ENCODE results near the gene KCNQ1. TPM values are rescaled to one million over a fixed set of nuclear protein-coding genes. Genes with fewer than 3 reads are reported as not detected.

The KCNQ1 gene
- total RNA-seq, 6 donors from 2014 or later: 18.0 to 45.4 (median 32.7) TPM

- H3K27me3 ChIP-seq: no peaks in the 10 kb centered on the region
- WGBS, 2 donors: 62 to 75% methylated on average over 8 of the region's 8 CpGs
- H3K4me1 ChIP-seq: no peaks in the 10 kb centered on the region
- H3K4me3 ChIP-seq: no peak overlapping the region
- no peak for ATAC-seq (ENCODE audit: low FRiP score in 2 of 2)
- no peak for TF ChIP-seq CTCF (IDR thresholded peaks at IDR 0.05)
- TF ChIP-seq POLR2A (IDR thresholded peaks at IDR 0.05): no peak
- no peak for TF ChIP-seq EP300 (IDR thresholded peaks at IDR 0.05)
- TF ChIP-seq POLR2AphosphoS5 (IDR thresholded peaks at IDR 0.05): no peak
- peaks cover 0 to 6% (median 2%) of the 10 kb centered on the region in 4 donors for H3K9me3 ChIP-seq
- DNase-seq: no peak
- H3K36me3 ChIP-seq: no peaks in the 10 kb centered on the region
- H3K27ac ChIP-seq: peak overlapping the region in 3 of 4 donors; percentile 14 to 67 (median 31)
Measured at GRCh38 chr11:2599561-2600189, 154.9 kb downstream of the KCNQ1 start.

GRCh38 chr11:2609345-2609744, 164.5 kb downstream of the KCNQ1 start:
- Histone ChIP-seq H3K4me3 (no peak overlapping the region), H3K27ac (no peak overlapping the region), H3K36me3 (no peaks in the 10 kb centered on the region), H3K4me1 (no peaks in the 10 kb centered on the region), H3K9me3 (peaks cover 0 to 21% (median 9%) of the 10 kb centered on the region in 4 donors), H3K27me3 (no peaks in the 10 kb centered on the region)
- ATAC-seq (ENCODE audit: low FRiP score in 2 of 2) (no peak), DNase-seq (no peak)
- TF ChIP-seq POLR2AphosphoS5 (IDR thresholded peaks at IDR 0.05): no peak
- TF ChIP-seq EP300 (IDR thresholded peaks at IDR 0.05): no peak
- TF ChIP-seq CTCF (IDR thresholded peaks at IDR 0.05): no peak
- TF ChIP-seq POLR2A (IDR thresholded peaks at IDR 0.05): no peak
- WGBS, 2 donors: 94 to 96% methylated on average over 2 of the region's 2 CpGs

DNA sequence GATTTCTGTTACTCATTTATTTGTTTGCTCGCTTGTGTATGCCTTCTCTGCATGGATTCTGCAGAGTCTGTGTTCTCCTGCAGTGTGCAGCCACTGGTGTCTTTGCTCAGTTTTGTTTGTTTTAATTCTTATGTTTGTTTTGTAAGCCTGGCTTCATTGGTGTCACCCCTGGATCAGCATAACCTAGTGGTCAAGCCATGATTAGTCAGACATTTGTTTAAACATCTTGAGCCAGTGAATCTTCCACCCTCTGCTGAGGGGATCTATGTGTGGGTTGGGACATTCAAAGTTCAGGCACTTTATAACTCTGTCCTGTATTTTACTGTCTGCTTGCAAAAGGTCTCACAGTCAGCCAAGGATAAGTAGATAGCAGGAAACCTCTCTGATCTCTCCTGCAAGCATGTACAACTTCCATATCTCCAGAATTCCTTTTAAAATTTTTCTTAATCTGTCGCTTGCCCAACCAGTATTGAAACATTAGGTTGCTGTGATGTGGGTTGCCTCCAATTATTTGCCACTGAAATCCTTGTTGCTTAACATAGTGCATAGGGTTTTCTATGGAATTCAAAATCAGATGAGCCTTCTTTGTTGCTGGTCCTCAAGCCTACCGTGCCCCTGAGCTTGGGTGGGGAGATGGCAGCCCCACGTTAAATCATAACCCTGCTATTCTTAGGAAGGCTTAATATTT, 168.2 kb downstream of the KCNQ1 start:
- Histone ChIP-seq H3K4me3 (no peak overlapping the region), H3K27me3 (no peaks in the 10 kb centered on the region), H3K4me1 (no peaks in the 10 kb centered on the region), H3K9me3 (peaks cover 0 to 17% (median 9%) of the 10 kb centered on the region in 4 donors), H3K27ac (no peak overlapping the region), H3K36me3 (no peaks in the 10 kb centered on the region)
- no peak for DNase-seq
- ATAC-seq (ENCODE audit: low FRiP score in 2 of 2): no peak
- no peak for TF ChIP-seq POLR2A (IDR thresholded peaks at IDR 0.05)
- no peak for TF ChIP-seq POLR2AphosphoS5 (IDR thresholded peaks at IDR 0.05)
- TF ChIP-seq EP300 (IDR thresholded peaks at IDR 0.05): no peak
- TF ChIP-seq CTCF (IDR thresholded peaks at IDR 0.05): no peak
- 87% methylated on average over 4 of the region's 4 CpGs for WGBS, 2 donors

DNA sequence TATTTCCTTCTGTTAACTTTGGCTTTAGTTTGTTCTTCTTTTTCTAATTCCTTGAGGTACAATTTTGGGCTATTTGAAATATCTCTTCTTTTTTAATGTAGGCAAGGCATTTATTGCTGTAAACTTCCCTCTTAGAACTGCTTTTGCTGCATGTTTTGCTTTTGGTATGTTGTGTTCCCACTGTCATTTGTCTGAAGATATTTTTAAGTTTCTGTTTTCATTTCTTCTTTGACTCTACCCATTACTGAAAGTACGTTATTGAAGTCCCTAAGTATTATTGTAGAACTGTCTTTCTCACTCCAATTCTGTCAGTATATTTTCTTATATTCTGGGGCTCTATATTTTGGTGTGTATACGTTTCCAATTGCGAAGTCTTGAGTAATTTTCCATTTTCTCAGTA, 177.1 kb downstream of the KCNQ1 start:
- Histone ChIP-seq H3K4me1 (no peaks in the 10 kb centered on the region), H3K27me3 (no peaks in the 10 kb centered on the region), H3K27ac (no peak overlapping the region), H3K9me3 (no peaks in the 10 kb centered on the region), H3K36me3 (peaks cover 0 to 5% (median 0%) of the 10 kb centered on the region in 4 donors), H3K4me3 (no peak overlapping the region)
- ATAC-seq (ENCODE audit: low FRiP score in 2 of 2) (no peak), DNase-seq (no peak)
- WGBS, 2 donors: 31 to 60% methylated on average over 3 of the region's 3 CpGs
- TF ChIP-seq POLR2AphosphoS5 (IDR thresholded peaks at IDR 0.05) (no peak), EP300 (IDR thresholded peaks at IDR 0.05) (no peak), CTCF (IDR thresholded peaks at IDR 0.05) (no peak), POLR2A (IDR thresholded peaks at IDR 0.05) (no peak)

Data from upper lobe of left lung (tissue), 6 donors.